Activated T-cell treated with anti-CD3 and anti-CD28 coated beads, Interleukin-2, amount 50 U/mL, for 48 hours (primary cell): ENCODE data around the gene DIPK2A.

Source experiments
- DNase-seq, 2 experiments: peaks; one replicate each; pipeline ENCODE4 v3.0.0-alpha.2; 2020

Gene DIPK2A, protein sequence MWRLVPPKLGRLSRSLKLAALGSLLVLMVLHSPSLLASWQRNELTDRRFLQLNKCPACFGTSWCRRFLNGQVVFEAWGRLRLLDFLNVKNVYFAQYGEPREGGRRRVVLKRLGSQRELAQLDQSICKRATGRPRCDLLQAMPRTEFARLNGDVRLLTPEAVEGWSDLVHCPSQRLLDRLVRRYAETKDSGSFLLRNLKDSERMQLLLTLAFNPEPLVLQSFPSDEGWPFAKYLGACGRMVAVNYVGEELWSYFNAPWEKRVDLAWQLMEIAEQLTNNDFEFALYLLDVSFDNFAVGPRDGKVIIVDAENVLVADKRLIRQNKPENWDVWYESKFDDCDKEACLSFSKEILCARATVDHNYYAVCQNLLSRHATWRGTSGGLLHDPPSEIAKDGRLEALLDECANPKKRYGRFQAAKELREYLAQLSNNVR

DNA sequence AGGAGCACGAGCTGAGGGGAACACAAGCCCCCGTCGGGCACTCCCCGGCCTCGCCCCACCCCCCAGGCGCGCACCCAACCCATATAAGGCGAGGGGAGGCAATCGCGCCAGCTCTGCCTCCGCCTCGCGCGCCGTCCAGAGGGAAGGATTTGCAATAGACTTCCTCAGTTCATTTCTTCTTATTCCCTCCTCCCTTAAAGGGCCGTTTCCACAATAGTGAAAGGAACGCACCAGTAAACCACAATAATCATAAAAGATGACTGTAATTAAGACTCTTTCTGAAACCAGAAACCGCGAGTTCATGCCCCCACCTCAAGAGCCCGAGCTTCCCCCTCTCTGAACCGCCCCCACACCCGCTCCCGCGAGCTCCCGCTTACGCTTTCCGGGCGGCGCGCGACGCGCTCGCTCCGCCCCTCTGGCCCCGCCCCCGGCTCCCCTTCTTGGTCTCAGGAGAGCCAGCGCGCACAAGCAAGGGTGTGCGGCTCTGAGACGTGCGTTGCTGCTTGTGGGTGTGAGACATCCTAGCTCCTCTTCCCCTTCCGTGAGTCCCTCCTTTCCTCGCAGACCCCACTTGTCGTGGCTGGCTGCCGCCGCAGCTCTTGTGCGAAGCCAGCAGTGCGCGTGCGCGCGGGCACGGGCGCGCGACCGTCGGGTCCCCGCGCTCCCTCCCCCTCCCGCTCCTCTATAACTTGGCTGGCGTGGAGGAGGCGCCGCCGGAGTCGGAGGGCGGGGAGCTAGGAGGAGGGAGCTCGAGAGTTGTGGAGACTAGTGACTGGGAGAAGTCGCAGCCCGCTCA lies at the start of gene DIPK2A:
TSS of gene DIPK2A (plus strand) at position 465 of the 796 bp plus-strand sequence. CDS start 510 bp downstream, outside the sequence.
- DNase-seq = peak; percentile 97

DNA sequence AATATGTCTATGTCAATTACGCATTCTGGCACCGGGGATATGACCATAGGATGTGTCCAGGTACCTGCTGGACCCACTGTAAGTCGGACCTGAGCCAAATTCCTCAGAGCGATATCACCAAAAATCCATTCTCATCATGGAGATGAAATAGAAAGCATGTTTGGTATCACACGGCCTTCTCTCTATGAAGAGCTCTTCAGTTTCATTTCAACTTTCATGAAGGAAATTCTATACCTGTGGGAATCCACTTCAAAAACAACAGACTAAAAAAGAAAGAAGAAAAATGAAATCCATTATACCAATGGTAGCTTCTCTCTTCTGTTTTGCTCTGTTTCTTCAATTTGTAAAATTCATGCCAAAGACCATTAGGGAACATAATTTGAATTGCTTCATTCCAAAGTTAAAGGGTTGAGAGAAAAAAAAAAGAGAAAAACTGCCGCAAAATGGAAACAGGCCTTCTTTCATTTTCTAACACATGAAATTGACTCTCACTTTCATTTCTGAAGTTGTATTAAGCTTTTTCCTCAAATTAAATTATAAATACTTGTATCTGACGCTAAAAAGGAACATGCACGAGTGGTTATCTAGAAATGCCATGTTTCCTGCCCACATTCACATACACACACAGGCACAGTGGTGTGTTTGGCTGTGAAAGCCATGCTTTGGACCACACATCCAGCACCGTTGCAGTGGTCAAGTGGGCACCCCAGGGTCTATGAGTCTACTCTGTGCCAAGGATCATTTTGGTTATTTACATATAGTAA lies 46.9 kb upstream of the DIPK2A start:
- no peak for DNase-seq

- no peak for DNase-seq
These were observed 43.6 kb upstream of the DIPK2A start for GRCh38 chr3:143928056-143928455.

GRCh38 chr3:143928541-143929255 lies 42.9 kb upstream of the DIPK2A start:
- DNase-seq = no peak

- DNase-seq = no peak
These were observed 36.8 kb upstream of the DIPK2A start for GRCh38 chr3:143934791-143935190.

GRCh38 chr3:143935678-143936077 lies 35.9 kb upstream of the DIPK2A start:
- DNase-seq = no peak

DNA sequence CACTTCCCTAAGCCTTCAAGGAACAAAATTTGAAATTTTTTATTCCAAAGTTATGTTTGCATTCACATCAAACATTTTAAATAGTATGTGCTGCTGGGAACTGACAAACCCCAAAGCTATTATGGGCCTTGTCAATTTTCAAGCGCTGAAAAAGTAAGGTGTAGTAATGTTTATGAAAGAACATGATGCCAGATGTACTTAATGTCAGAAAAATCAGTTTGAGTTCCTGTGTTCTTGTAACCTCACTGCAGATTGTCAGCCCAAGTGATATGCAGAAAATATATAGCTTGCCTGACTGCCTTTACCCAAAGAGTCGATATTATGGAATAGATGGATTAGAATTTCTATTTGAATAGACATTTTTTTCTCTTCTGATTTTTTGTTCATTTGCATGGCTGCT lies 20.8 kb upstream of the DIPK2A start:
- DNase-seq = no peak

DNA sequence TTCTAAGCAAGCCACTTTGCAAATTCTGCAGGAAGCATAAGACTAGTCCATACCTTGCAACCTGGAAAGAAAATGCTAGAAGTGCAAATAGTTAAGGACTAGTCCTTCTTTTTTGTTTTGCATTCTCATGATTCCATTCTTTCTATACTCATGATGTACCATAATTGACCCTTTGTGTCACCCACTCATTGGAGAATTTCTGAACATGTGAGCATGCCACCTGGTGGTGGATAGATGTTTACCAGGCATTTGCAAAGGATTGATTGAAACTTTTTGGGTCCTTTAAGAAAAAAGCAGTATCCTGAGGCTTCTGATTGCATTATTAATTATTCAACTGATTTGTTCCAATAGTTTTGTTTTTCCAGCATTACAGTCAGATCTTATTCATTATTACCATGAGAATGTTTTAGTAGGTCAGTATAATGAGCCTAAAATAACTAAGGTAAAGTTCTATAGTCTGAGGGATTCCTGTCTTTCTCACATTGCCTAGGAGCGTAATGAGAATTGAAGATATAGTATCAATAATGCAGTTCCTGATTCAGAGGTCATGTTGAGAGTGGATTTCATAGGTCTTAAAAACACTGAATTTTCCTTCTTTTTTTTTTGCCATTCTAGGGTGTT lies 20.2 kb upstream of the DIPK2A start:
- DNase-seq = peak; percentile 22 to 24

DNA sequence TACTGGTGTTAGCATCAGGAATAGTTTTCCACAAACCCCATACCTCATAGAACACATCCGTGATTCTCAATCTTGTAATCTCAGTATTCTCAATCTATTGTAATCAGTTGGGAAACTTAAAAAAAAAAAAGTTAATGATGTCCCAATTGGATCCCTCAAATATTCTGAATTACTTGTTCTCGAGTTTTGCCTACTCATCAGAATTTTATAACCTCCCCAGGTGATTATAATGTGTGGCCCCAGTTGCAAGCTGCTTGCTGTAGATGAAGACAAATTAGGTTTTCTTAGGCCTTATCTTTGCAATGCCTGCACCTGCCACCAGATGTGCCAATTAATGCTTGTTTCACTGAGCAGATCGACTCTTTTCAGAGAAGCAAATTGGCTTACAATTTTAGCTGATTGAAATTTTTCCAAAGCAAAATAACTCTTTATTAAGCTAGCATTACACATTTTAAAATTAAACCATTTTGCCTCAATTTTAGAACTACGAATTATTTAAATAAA lies 19.0 kb upstream of the DIPK2A start:
- DNase-seq = no peak

DNA sequence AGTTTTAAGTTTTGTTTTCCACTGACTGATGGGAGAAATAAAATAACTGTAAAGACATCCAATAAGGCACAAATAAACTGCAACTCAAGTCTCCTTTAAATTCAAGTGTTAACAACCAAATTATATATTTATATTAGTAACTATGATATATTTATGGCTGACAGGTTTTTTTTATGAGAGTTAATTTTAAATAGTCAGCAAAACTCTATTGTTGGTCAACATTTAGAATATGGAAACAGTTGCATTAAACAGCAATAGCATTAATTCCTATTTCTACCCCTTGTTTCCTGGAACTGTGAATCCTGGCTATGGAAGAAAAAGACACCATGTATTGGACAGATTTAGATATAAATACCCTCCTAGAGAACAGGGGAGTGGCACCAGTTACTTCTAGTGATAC lies 16.5 kb upstream of the DIPK2A start:
- no peak for DNase-seq

DNA sequence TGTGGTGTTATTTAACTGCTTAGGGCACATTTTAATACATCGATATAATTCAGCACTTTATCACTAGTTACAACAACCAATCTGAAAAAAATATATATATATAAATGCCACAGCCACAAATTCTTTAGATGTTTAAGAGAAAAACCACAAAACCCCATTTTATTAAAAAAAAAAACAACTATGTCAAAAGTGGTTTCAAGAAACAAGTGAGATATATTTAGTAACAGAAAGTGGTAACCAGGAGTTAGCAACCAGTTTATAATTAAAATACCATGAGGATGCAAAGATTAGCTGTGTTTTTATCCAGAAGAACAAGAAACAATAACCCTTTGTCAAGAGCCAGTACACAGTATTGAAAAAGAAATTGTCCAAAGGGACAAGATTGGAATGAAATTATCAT lies 14.8 kb upstream of the DIPK2A start:
- DNase-seq = no peak

GRCh38 chr3:143957453-143957852 lies 14.2 kb upstream of the DIPK2A start:
- no peak for DNase-seq

GRCh38 chr3:143958966-143959365 lies 12.7 kb upstream of the DIPK2A start:
- DNase-seq = no peak

DNA sequence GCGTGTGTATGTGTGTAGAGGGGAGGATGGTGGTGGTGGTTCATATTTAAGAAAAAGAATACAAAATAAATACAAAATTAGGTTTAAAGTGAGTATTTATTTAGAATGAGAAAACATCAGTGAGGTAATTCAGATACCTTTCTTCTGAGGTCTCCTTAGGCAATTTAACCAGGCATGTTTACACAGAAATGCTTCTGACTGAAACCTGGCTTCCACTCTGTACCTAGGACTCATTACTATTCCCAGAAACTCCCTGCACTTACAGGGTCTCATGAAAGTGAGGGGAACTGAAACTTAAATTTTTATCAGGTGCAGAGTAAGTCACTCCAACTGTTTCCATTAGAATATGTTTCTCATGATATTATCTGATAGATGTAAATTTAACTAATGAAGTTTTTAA lies 10.3 kb upstream of the DIPK2A start:
- no peak for DNase-seq

- no peak for DNase-seq
These were observed 7.7 kb upstream of the DIPK2A start for GRCh38 chr3:143963946-143964345.

GRCh38 chr3:143970773-143971358 lies 757 bp upstream of the DIPK2A start:
- peak; percentile 70 to 76 for DNase-seq

- DNase-seq = no peak
These were observed 507 bp downstream of the DIPK2A start for GRCh38 chr3:143972155-143972504.

GRCh38 chr3:143972505-143973258 lies 1.1 kb downstream of the DIPK2A start:
- DNase-seq = peak; percentile 73 to 81

DNA sequence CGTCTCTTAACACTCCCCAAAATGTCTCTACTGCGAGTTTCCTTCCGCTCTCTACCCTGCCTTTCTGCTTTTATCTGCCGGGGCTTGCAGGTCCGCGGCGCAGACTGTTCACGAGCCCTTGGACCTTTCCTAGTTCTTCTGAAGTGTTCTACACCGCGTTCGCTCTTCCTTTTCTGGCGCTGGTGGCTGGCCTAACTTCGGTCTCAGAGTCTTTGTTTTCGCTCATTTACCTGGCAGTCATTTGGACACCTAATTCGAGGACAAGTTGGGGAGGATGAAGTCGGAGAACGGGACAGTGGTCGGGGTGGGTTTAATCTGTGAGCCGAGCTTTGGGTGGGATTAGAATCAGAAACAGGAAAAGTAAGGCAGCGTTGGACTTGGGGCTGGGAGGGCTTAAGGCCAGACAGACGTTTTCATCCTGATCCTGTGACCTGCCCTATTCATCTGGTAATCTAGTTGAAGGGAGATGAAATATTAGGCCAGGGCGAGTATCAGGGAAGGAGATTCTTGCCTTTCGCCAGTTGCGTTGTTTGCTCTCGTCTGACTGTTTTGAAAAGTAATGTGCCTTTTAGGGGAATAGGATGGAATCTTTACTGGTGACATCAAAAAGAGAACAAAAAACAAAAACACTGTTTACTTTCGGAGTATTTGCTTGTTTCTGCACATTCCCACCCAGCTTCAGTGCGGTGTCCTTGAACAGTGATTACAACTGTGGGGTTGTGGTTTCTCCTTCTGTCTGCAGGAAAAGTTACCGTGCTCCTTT lies 1.8 kb downstream of the DIPK2A start:
- no peak for DNase-seq
